ENCODE results near the gene DNM3. TPM values are rescaled to one million over a fixed set of nuclear protein-coding genes. Genes with fewer than 3 reads are reported as not detected.

Gene DNM3
- total RNA-seq, 1 donor from 2014 or later, result 4.7 TPM

GRCh38 chr1:171802207-171802606, 39.1 kb upstream of the DNM3 start:
- Histone ChIP-seq H3K9me3 (ENCODE audit: insufficient read depth, low read depth, low read length) (no peaks in the 10 kb centered on the region), H3K27ac (ENCODE audit: low read depth, low read length) (no peak overlapping the region), H3K4me3 (ENCODE audit: insufficient read depth, low read depth, low read length) (no peak overlapping the region), H3K79me2 (ENCODE audit: insufficient read depth, low read length) (no peaks in the 10 kb centered on the region), H4K20me1 (ENCODE audit: insufficient read depth, low read length) (no peaks in the 10 kb centered on the region), H3K27me3 (ENCODE audit: insufficient read depth, low read length) (no peaks in the 10 kb centered on the region), H2AFZ (ENCODE audit: low read depth, low read length) (no peak overlapping the region), H3K4me2 (ENCODE audit: low read length) (no peak overlapping the region), H3K36me3 (ENCODE audit: insufficient read depth, low read length) (peaks cover 8% of the 10 kb centered on the region), H3K9ac (ENCODE audit: low read length) (no peak overlapping the region), H3K4me1 (ENCODE audit: insufficient read depth, low read length) (no peaks in the 10 kb centered on the region)
- no peak for DNase-seq (ENCODE audit: low read depth)
- TF ChIP-seq, protein P1, sequence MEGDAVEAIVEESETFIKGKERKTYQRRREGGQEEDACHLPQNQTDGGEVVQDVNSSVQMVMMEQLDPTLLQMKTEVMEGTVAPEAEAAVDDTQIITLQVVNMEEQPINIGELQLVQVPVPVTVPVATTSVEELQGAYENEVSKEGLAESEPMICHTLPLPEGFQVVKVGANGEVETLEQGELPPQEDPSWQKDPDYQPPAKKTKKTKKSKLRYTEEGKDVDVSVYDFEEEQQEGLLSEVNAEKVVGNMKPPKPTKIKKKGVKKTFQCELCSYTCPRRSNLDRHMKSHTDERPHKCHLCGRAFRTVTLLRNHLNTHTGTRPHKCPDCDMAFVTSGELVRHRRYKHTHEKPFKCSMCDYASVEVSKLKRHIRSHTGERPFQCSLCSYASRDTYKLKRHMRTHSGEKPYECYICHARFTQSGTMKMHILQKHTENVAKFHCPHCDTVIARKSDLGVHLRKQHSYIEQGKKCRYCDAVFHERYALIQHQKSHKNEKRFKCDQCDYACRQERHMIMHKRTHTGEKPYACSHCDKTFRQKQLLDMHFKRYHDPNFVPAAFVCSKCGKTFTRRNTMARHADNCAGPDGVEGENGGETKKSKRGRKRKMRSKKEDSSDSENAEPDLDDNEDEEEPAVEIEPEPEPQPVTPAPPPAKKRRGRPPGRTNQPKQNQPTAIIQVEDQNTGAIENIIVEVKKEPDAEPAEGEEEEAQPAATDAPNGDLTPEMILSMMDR (IDR thresholded peaks at IDR 0.05; ENCODE audit: insufficient read depth, low read depth, low read length), result no peak
- no peak for TF ChIP-seq EZH2 (IDR thresholded peaks at IDR 0.05; ENCODE audit: insufficient read depth, low read length)
- no peaks in the 10 kb centered on the region for H3K27me3 Mint-ChIP-seq (ENCODE audit: low read depth, unreplicated experiment)
- peaks cover 3% of the 10 kb centered on the region for H3K36me3 Mint-ChIP-seq (ENCODE audit: low read depth, unreplicated experiment)
- H3K27ac Mint-ChIP-seq (ENCODE audit: unreplicated experiment), result no peak overlapping the region
- H3K4me1 Mint-ChIP-seq (ENCODE audit: low read depth, unreplicated experiment), result no peaks in the 10 kb centered on the region
- H3K4me3 Mint-ChIP-seq (ENCODE audit: unreplicated experiment), result no peak overlapping the region
- no peaks in the 10 kb centered on the region for H3K9me3 Mint-ChIP-seq (ENCODE audit: unreplicated experiment)
- FAIRE-seq, result no peak

- H3K4me1 Mint-ChIP-seq (ENCODE audit: low read depth, unreplicated experiment), result no peaks in the 10 kb centered on the region
- Histone ChIP-seq H3K9ac (ENCODE audit: low read length) (no peak overlapping the region), H3K9me3 (ENCODE audit: insufficient read depth, low read depth, low read length) (no peaks in the 10 kb centered on the region), H4K20me1 (ENCODE audit: insufficient read depth, low read length) (no peaks in the 10 kb centered on the region), H2AFZ (ENCODE audit: low read depth, low read length) (no peak overlapping the region), H3K27ac (ENCODE audit: low read depth, low read length) (no peak overlapping the region), H3K4me2 (ENCODE audit: low read length) (no peak overlapping the region), H3K27me3 (ENCODE audit: insufficient read depth, low read length) (no peaks in the 10 kb centered on the region), H3K4me1 (ENCODE audit: insufficient read depth, low read length) (no peaks in the 10 kb centered on the region), H3K4me3 (ENCODE audit: insufficient read depth, low read depth, low read length) (no peak overlapping the region), H3K36me3 (ENCODE audit: insufficient read depth, low read length) (peaks cover under 1% of the 10 kb centered on the region), H3K79me2 (ENCODE audit: insufficient read depth, low read length) (no peaks in the 10 kb centered on the region)
- H3K27me3 Mint-ChIP-seq (ENCODE audit: low read depth, unreplicated experiment), result no peaks in the 10 kb centered on the region
- FAIRE-seq (no peak), DNase-seq (ENCODE audit: low read depth) (no peak)
- peaks cover 3% of the 10 kb centered on the region for H3K36me3 Mint-ChIP-seq (ENCODE audit: low read depth, unreplicated experiment)
- no peak overlapping the region for H3K4me3 Mint-ChIP-seq (ENCODE audit: unreplicated experiment)
- no peaks in the 10 kb centered on the region for H3K9me3 Mint-ChIP-seq (ENCODE audit: unreplicated experiment)
- TF ChIP-seq, protein P1 (IDR thresholded peaks at IDR 0.05; ENCODE audit: insufficient read depth, low read depth, low read length), result no peak
- TF ChIP-seq EZH2 (IDR thresholded peaks at IDR 0.05; ENCODE audit: insufficient read depth, low read length), result no peak
- no peak overlapping the region for H3K27ac Mint-ChIP-seq (ENCODE audit: unreplicated experiment)
Observed at GRCh38 chr1:171803045-171803444, 38.3 kb upstream of the DNM3 start.

DNA sequence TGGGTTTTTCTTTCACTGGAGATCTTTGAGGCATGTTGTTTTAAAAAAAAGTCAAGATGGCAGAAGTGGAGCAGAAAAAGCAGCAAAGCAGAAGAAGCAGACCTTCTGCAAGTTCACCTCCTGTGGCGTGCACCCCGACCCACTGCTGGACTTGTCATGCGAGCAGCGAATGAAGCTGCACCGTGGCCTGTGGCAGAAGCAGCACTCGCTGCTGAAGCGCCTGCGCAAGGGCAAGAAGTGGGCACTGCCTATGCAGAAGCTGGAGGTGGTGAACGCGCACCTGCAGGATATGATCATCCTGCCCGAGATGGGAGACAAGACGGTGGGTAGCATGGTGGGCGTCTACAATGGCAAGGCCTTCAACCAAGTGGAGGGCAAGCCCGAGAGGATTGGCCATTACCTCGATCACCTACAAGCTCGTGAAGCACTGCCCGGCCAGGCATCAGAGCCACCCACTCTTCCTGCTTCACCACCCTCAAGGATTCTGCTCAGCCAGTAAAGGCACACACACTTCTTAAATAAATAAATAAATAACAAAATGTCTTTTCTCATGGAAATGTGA, 37.8 kb upstream of the DNM3 start:
- H3K27me3 Mint-ChIP-seq (ENCODE audit: low read depth, unreplicated experiment), result no peaks in the 10 kb centered on the region

More for the DNA sequence above, 37.8 kb upstream of the DNM3 start:
- no peaks in the 10 kb centered on the region for H3K79me2 ChIP-seq (ENCODE audit: insufficient read depth, low read length)
- no peak overlapping the region for H3K27ac ChIP-seq (ENCODE audit: low read depth, low read length)
- no peak overlapping the region for H3K4me3 Mint-ChIP-seq (ENCODE audit: unreplicated experiment)
- H3K9me3 ChIP-seq (ENCODE audit: insufficient read depth, low read depth, low read length), result no peaks in the 10 kb centered on the region
- TF ChIP-seq EZH2 (IDR thresholded peaks at IDR 0.05; ENCODE audit: insufficient read depth, low read length), result no peak
- TF ChIP-seq, protein P1 (IDR thresholded peaks at IDR 0.05; ENCODE audit: insufficient read depth, low read depth, low read length), result no peak
- FAIRE-seq (no peak), DNase-seq (ENCODE audit: low read depth) (no peak)
- no peaks in the 10 kb centered on the region for H3K36me3 ChIP-seq (ENCODE audit: insufficient read depth, low read length)
- H3K4me1 Mint-ChIP-seq (ENCODE audit: low read depth, unreplicated experiment), result no peaks in the 10 kb centered on the region
- H3K9me3 Mint-ChIP-seq (ENCODE audit: unreplicated experiment), result no peaks in the 10 kb centered on the region
- no peak overlapping the region for H3K4me3 ChIP-seq (ENCODE audit: insufficient read depth, low read depth, low read length)
- H3K36me3 Mint-ChIP-seq (ENCODE audit: low read depth, unreplicated experiment), result peaks cover under 1% of the 10 kb centered on the region
- no peaks in the 10 kb centered on the region for H3K27me3 ChIP-seq (ENCODE audit: insufficient read depth, low read length)
- no peak overlapping the region for H3K4me2 ChIP-seq (ENCODE audit: low read length)
- H4K20me1 ChIP-seq (ENCODE audit: insufficient read depth, low read length), result no peaks in the 10 kb centered on the region
- H3K27ac Mint-ChIP-seq (ENCODE audit: unreplicated experiment), result no peak overlapping the region
- no peaks in the 10 kb centered on the region for H3K4me1 ChIP-seq (ENCODE audit: insufficient read depth, low read length)
- no peak overlapping the region for H2AFZ ChIP-seq (ENCODE audit: low read depth, low read length)
- H3K9ac ChIP-seq (ENCODE audit: low read length), result no peak overlapping the region
